Measurements from ENCODE around the gene OSTM1.
"Not testable (repeated sequence)": the region's sequence is repeated elsewhere in the genome, so short reads cannot be mapped to it uniquely, and the experiment has no call there.

The OSTM1 gene

DNA sequence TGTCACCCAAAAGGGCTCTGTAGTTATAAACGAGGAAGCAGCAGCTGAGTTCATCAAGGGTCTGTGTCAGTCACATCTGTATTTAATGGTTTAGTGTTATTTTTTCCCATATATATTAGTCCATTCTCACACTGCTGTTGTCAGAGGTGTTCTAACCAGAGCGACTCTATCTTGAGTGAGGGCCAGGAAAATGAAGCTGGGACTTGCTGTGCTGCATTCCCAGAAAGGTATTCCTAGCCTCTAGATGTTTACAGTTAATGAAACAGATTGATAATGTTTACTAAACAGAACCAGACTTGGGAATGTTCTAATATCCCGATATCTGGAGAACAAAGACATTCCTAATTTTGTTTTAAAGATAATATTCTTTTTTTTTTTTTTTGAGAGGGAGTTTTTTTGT, 68.6 kb downstream of the OSTM1 start:
- peaks cover 26% of the 10 kb centered on the region for H3K9me3 ChIP-seq
- no peak for TF ChIP-seq Cebpa-rat (IDR thresholded peaks at IDR 0.05)
- H3K27me3 ChIP-seq = no peaks in the 10 kb centered on the region
- H3K36me3 ChIP-seq = no peaks in the 10 kb centered on the region
- no peaks in the 10 kb centered on the region for H4K20me1 ChIP-seq
- H3K4me2 ChIP-seq = no peak overlapping the region
- H3K4me3 ChIP-seq = no peak overlapping the region
- H3K27ac ChIP-seq = no peak overlapping the region
- no peak overlapping the region for H3K9ac ChIP-seq
- H3K4me1 ChIP-seq = 0 out of 2 replicates have a peak, but pooled peaks cover 5% of the 10 kb centered on the region

GRCh38 chr6:108004861-108005260, 69.7 kb downstream of the OSTM1 start:
- TF ChIP-seq Cebpa-rat (IDR thresholded peaks at IDR 0.05) = no peak
- H3K27me3 ChIP-seq = no peaks in the 10 kb centered on the region
- peaks cover 22% of the 10 kb centered on the region for H3K9me3 ChIP-seq
- no peak overlapping the region for H3K4me2 ChIP-seq
- no peaks in the 10 kb centered on the region for H4K20me1 ChIP-seq
- H3K27ac ChIP-seq = no peak overlapping the region
- no peaks in the 10 kb centered on the region for H3K36me3 ChIP-seq
- H3K4me1 ChIP-seq = 0 out of 2 replicates have a peak, but pooled peaks cover 5% of the 10 kb centered on the region
- no peak overlapping the region for H3K4me3 ChIP-seq
- H3K9ac ChIP-seq = no peak overlapping the region

DNA sequence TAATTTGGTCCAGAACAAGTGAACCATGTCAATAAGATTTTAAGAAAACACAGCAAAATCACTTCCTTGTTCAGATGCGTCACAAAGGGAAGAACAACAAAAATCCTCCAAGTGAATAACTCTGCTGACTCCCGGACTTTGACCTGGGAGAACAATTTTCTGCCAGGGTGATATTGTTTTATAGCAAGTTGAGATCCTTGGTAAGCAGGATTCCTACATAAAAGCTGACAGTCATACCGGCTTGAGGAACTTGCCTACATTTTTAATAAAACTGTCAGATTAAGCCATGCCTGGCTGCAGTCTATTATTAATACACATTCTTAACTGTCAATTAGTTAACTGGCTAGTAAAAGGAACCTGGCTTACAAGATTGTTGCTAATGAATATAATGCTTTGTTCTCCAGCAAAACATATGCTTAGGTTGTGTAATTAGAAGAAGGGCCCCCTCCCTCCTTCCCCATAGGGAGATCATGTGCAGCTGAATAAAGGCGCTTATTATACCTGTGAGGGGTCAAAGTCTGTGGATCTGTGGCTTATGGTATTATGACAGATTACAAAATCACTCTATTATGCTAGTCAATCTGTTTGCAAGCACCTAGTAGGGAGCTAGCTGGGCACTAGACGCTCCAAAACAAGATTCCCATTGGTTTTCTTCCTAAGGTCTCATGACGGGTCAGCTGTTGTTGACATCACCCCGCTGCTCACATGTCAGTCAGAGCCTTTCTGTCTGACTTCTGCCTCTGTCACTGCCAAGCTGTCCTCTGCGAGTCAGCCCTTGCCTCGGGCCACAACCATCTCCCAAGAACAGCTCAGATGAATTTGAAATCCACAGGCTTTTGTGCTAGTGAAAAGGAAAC, 71.9 kb downstream of the OSTM1 start:
- no peaks in the 10 kb centered on the region for H3K9me3 ChIP-seq
- 0 out of 2 replicates have a peak, but pooled peaks cover 5% of the 10 kb centered on the region for H3K4me1 ChIP-seq
- no peak for TF ChIP-seq Cebpa-rat (IDR thresholded peaks at IDR 0.05)
- no peak overlapping the region for H3K9ac ChIP-seq
- no peak overlapping the region for H3K4me2 ChIP-seq
- H3K27ac ChIP-seq = no peak overlapping the region
- H3K27me3 ChIP-seq = no peaks in the 10 kb centered on the region
- no peaks in the 10 kb centered on the region for H3K36me3 ChIP-seq
- H4K20me1 ChIP-seq = no peaks in the 10 kb centered on the region
- H3K4me3 ChIP-seq = no peak overlapping the region

DNA sequence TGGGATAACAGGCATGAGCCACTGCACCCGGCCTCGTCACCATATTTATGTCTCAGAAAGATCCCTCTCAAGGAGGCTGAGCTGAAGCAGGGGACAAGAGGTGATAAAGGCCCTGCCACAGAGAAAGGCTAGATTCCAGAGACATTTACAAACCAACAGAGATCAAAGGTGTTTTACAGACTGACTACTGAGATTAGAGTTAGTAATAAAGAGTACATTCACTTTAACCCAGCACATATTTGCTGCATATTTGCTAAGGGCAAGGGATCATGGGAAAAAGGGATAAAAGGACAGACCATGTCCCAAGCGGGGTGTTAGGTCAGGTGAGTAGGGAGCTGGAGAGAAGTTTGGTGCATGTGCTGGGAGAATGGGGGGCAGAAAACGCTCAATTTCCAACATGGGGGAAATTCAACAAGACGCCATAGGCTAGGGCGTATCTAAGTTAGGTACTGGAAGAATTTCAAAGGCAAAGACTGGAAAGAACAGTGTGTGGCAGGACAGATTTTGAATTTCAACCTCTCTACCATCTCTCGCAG, 72.8 kb downstream of the OSTM1 start:
- no peak overlapping the region for H3K27ac ChIP-seq
- H3K36me3 ChIP-seq = no peaks in the 10 kb centered on the region
- no peaks in the 10 kb centered on the region for H4K20me1 ChIP-seq
- no peak for TF ChIP-seq Cebpa-rat (IDR thresholded peaks at IDR 0.05)
- H3K4me2 ChIP-seq = no peak overlapping the region
- H3K9me3 ChIP-seq = no peaks in the 10 kb centered on the region
- no peak overlapping the region for H3K4me3 ChIP-seq
- H3K9ac ChIP-seq = no peak overlapping the region
- H3K4me1 ChIP-seq = 0 out of 2 replicates have a peak, but pooled peaks cover 5% of the 10 kb centered on the region
- H3K27me3 ChIP-seq = no peaks in the 10 kb centered on the region

GRCh38 chr6:108000259-108000658, 74.3 kb downstream of the OSTM1 start:
- not testable (repeated sequence) for H3K36me3 ChIP-seq, H4K20me1 ChIP-seq, H3K9me3 ChIP-seq, H3K4me3 ChIP-seq, H3K4me1 ChIP-seq, H3K27me3 ChIP-seq, H3K27ac ChIP-seq, H3K4me2 ChIP-seq, H3K9ac ChIP-seq

DNA sequence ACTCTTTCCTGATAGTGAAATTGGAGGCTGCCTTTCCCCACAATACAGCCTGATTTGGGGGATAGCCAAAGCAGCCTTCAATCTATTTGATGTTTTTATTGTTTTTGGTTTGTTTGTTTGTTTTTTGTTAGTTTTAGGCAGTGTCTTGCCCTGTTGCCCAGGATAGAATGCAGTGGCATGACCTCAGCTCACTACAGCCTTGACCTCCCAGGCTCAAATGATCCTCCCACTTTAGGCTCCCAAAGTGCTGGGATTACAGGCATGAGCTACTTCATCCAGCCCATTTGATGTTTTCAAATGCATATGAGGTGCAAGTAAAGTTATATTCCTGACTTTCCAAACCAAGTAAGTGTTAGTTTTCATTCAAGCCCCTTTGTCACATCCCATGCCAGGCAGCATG, 75.2 kb downstream of the OSTM1 start:
- Histone ChIP-seq H3K4me3 (no peak overlapping the region), H4K20me1 (no peaks in the 10 kb centered on the region), H3K9ac (no peak overlapping the region), H3K4me2 (no peak overlapping the region), H3K27me3 (no peaks in the 10 kb centered on the region), H3K4me1 (0 out of 2 replicates have a peak, but pooled peaks cover 5% of the 10 kb centered on the region), H3K9me3 (no peaks in the 10 kb centered on the region), H3K27ac (no peak overlapping the region), H3K36me3 (no peaks in the 10 kb centered on the region)
- TF ChIP-seq Cebpa-rat (IDR thresholded peaks at IDR 0.05) = no peak

DNA sequence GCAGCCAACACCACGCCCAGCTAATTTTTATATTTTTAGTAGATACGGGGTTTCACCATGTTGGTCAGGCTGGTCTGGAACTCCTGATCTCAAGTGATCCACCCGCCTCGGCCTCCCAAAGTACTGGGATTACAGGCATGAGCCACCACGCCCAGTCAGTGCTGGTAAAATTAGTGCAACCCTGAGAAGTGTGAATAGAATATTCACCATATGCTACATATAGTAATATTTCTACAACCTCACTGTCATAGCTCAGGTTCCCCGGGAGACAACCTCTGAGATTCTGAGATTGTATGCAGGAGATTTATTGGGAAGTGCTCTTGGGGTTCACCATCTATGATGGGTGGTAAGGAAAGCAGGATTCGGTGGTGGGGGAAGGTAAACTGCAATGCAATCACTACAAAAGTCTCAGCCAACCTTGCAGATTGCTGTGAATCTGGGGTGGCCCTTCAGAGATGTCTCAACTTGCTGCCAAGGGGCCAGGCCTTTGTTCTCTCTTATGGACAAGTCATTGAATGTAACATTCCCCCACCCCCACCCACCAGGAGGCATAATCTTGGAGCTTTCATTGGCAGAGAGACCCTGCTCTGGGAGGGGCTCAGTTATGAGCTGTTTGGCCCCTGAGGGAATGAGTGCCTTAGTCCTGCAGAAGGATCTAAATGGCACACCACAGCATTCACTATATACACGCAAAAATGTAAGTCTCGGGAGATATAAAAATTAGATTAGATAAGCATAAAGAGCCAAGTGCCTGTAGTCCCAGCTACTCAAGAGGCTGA, 82.6 kb downstream of the OSTM1 start:
- H3K9me3 ChIP-seq = no peaks in the 10 kb centered on the region
- H3K27ac ChIP-seq = no peak overlapping the region
- no peak for TF ChIP-seq Cebpa-rat (IDR thresholded peaks at IDR 0.05)
- no peaks in the 10 kb centered on the region for H3K27me3 ChIP-seq
- H3K4me1 ChIP-seq = peaks cover 26% of the 10 kb centered on the region
- H3K9ac ChIP-seq = no peak overlapping the region
- H3K4me2 ChIP-seq = peak overlapping the region; percentile 84
- no peaks in the 10 kb centered on the region for H4K20me1 ChIP-seq
- H3K36me3 ChIP-seq = no peaks in the 10 kb centered on the region
- no peak overlapping the region; the same call in 1 of the 2 replicates for H3K4me3 ChIP-seq

Data from BLaER1 (cell line).